CD8-positive, alpha-beta memory T cell (primary cell): ENCODE results near the gene IL10. TPM values are rescaled to one million over a fixed set of nuclear protein-coding genes. Genes with fewer than 3 reads are reported as not detected.

Experiments used
- CTCF ChIA-PET: fragments of 350-600 bp; sonication (Branson Sonifier 250); formaldehyde crosslinking; loops from one replicate; lab custom pipeline; 2021; ENCODE audit warnings: antibody characterized with exemption; lab: Charles Lee
- POLR2A ChIA-PET: fragments of 350-600 bp; sonication (Branson Sonifier 250); formaldehyde crosslinking; loops from one replicate; lab custom pipeline; 2021; ENCODE audit warnings: antibody characterized with exemption; lab: Charles Lee
- DNase-seq, 5 donors: peaks; one replicate each; pipeline versions ENCODE4 v3.0.0 to v3.0.0-alpha.2; 2020 to 2022; ENCODE audit warnings: mixed read lengths in 1 of 5
- H3K27ac ChIP-seq: one replicate; pipeline ENCODE4 v1.7.0; 2013; ENCODE audit warnings: low read depth, mild to moderate bottlenecking, low read length, moderate library complexity
- H3K27me3 ChIP-seq: 2 replicates; pipeline ENCODE4 v1.7.0; 2013; ENCODE audit warnings: low read length, mild to moderate bottlenecking; ENCODE audit not compliant: insufficient read depth, poor library complexity, severe bottlenecking
- H3K36me3 ChIP-seq: 2 replicates; pipeline ENCODE4 v1.7.0; 2013; ENCODE audit warnings: mild to moderate bottlenecking, low read length, moderate library complexity; ENCODE audit not compliant: insufficient read depth
- H3K4me1 ChIP-seq: 2 replicates; pipeline ENCODE4 v1.7.0; 2013; ENCODE audit warnings: mild to moderate bottlenecking, low read length, moderate library complexity; ENCODE audit not compliant: insufficient read depth
- H3K4me3 ChIP-seq: 2 replicates; pipeline ENCODE4 v1.7.0; 2013; ENCODE audit warnings: mild to moderate bottlenecking, low read length
- H3K9me3 ChIP-seq: 2 replicates; pipeline ENCODE4 v1.7.0; 2013; ENCODE audit warnings: mild to moderate bottlenecking, low read length
- H3K27ac Mint-ChIP-seq, 8 donors: one replicate each; pipeline ENCODE4 v1.8.0; 2020 to 2021; ENCODE audit warnings: mixed read lengths in 8 of 8, mild to moderate bottlenecking in 6 of 8, inconsistent platforms in 3 of 8, moderate library complexity in 3 of 8
- H3K27me3 Mint-ChIP-seq, 2 donors: one replicate each; pipeline ENCODE4 v1.8.0; 2020 to 2021; ENCODE audit warnings: mixed read lengths in 2 of 2, mild to moderate bottlenecking in 1 of 2, moderate library complexity in 1 of 2
- H3K36me3 Mint-ChIP-seq, 3 donors: one replicate each; pipeline ENCODE4 v1.8.0; 2020 to 2021; ENCODE audit warnings: mixed read lengths in 3 of 3, inconsistent platforms in 1 of 3, mild to moderate bottlenecking in 1 of 3
- H3K4me1 Mint-ChIP-seq, 3 donors: one replicate each; pipeline ENCODE4 v1.8.0; 2020 to 2021; ENCODE audit warnings: mixed read lengths in 3 of 3, inconsistent platforms in 1 of 3, mild to moderate bottlenecking in 1 of 3
- H3K4me3 Mint-ChIP-seq, 7 donors: one replicate each; pipeline ENCODE4 v1.8.0; 2020 to 2021; ENCODE audit warnings: mixed read lengths in 7 of 7, mild to moderate bottlenecking in 6 of 7, moderate library complexity in 4 of 7, inconsistent platforms in 2 of 7
- H3K9me3 Mint-ChIP-seq, 5 donors: one replicate each; pipeline ENCODE4 v1.8.0; 2020 to 2022; ENCODE audit warnings: mixed read lengths in 5 of 5, mild to moderate bottlenecking in 3 of 5, moderate library complexity in 2 of 5, inconsistent platforms in 1 of 5
- polyA plus RNA-seq: library from polyadenylated mRNA; unstranded; fragments of 300-500 nt; fragmentation: Illumina TruSeq; gene quantifications from one replicate; pipeline ENCODE4 v1.2.3, GENCODE V29; 2021
- total RNA-seq, 2 experiments: library from RNA; stranded (reverse); gene quantifications; one replicate each; pipeline ENCODE4 v1.2.3, GENCODE V29; 2021

The IL10 gene
- total and polyA plus RNA-seq, 3 experiments from 2014 or later: 0.33 to 7.6 (median 7.6) TPM

- H3K4me1 Mint-ChIP-seq: peaks cover 75 to 84% (median 84%) of the 10 kb centered on the region in 3 donors
- H3K4me3 Mint-ChIP-seq: peak overlapping the region in 1 of 7 donors; percentile 20
- POLR2A ChIA-PET: no interaction called here
- H3K27ac Mint-ChIP-seq: peak overlapping the region in 2 of 8 donors; percentile 79 to 91
- DNase-seq: no peak
- peaks cover 0 to 9% (median 0%) of the 10 kb centered on the region in 3 donors for H3K36me3 Mint-ChIP-seq
- Histone ChIP-seq H3K4me1 (peaks cover 34% of the 10 kb centered on the region), H3K36me3 (no peaks in the 10 kb centered on the region), H3K27me3 (no peaks in the 10 kb centered on the region), H3K27ac (no peak overlapping the region), H3K4me3 (no peak overlapping the region), H3K9me3 (no peaks in the 10 kb centered on the region)
- H3K9me3 Mint-ChIP-seq: no peaks in the 10 kb centered on the region
- CTCF ChIA-PET: interaction anchor here (1.6 to 5.6 kb wide), 2 partner anchors 11 to 189 kb away, joined by 7 to 33 read pairs; no protein-coding TSS in a partner anchor
- H3K27me3 Mint-ChIP-seq: peaks cover 0 to 3% of the 10 kb centered on the region in 2 donors
Observed at GRCh38 chr1:206723462-206723804, 48.9 kb downstream of the IL10 start.

DNA sequence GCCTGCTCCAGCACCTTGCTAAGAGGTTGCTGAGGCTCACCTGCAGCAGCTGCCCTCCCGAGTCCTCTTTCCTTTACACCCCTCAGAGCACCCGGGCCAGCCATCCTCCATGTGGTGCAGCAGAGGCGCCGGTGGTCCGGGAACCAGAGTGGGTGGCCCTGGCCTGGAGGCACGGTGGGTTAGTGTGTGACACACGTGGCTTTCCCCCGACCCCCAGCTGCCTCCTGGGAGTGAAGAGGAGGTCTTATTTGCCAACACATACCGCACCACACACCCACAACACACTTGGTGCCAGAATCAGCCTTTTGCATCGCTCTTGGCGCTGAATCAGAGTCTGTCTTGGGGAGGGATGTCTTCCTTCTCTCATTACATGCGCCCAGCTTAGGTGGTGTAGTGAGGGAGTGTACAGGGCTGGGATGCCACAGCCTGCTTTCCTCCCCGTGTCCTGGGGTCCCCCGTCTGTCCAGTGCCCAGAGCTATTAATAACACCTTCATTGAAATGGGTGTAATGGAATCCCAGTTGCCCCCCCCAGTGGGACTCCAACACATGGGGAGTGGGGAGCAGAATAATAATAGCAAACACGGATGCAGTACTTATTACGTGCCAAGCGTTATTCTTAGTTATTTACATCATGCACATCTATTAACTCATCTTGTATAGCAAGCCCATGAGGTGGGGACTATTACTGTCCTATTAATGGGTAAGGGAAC, 49.4 kb downstream of the IL10 start:
- DNase-seq: no peak
- Histone ChIP-seq H3K36me3 (no peaks in the 10 kb centered on the region), H3K27ac (no peak overlapping the region), H3K9me3 (no peaks in the 10 kb centered on the region), H3K4me1 (peaks cover 37% of the 10 kb centered on the region), H3K27me3 (no peaks in the 10 kb centered on the region), H3K4me3 (no peak overlapping the region)
- POLR2A ChIA-PET: interaction anchor here (0.5 kb wide), 1 partner anchor 82 kb away, joined by 8 read pairs; no protein-coding TSS in a partner anchor
- H3K4me3 Mint-ChIP-seq: peak overlapping the region in 3 of 7 donors; percentile 20 to 69 (median 28)
- peaks cover 74 to 83% (median 82%) of the 10 kb centered on the region in 3 donors for H3K4me1 Mint-ChIP-seq
- CTCF ChIA-PET: interaction anchor here (0.9 to 5.6 kb wide), 6 partner anchors 12 to 190 kb away, joined by 3 to 33 read pairs (median 4); partner anchors contain the start of gene DYRK3
- H3K36me3 Mint-ChIP-seq: peaks cover 0 to 6% (median 0%) of the 10 kb centered on the region in 3 donors
- peak overlapping the region in 7 of 8 donors; percentile 19 to 79 (median 52) for H3K27ac Mint-ChIP-seq
- peaks cover 0 to 3% of the 10 kb centered on the region in 2 donors for H3K27me3 Mint-ChIP-seq
- H3K9me3 Mint-ChIP-seq: no peaks in the 10 kb centered on the region

GRCh38 chr1:206721454-206721853, 50.8 kb downstream of the IL10 start:
- peaks cover 78 to 89% (median 89%) of the 10 kb centered on the region in 3 donors for H3K4me1 Mint-ChIP-seq
- POLR2A ChIA-PET: no interaction called here

GRCh38 chr1:206719169-206719839, 53.0 kb downstream of the IL10 start:
- Mint-ChIP-seq H3K27me3 (peaks cover 0 to 6% of the 10 kb centered on the region in 2 donors), H3K27ac (peak overlapping the region; percentile 52 to 100 (median 84)), H3K4me3 (peak overlapping the region in 3 of 7 donors; percentile 22 to 51 (median 30)), H3K36me3 (peaks cover 0 to 6% (median 0%) of the 10 kb centered on the region in 3 donors), H3K9me3 (no peaks in the 10 kb centered on the region), H3K4me1 (peaks cover 80 to 89% (median 89%) of the 10 kb centered on the region in 3 donors)
- H3K27me3 ChIP-seq: no peaks in the 10 kb centered on the region
- peaks cover 55% of the 10 kb centered on the region for H3K4me1 ChIP-seq
- H3K4me3 ChIP-seq: no peak overlapping the region
- H3K36me3 ChIP-seq: no peaks in the 10 kb centered on the region
- no peak overlapping the region for H3K27ac ChIP-seq
- no peaks in the 10 kb centered on the region for H3K9me3 ChIP-seq
- DNase-seq: no peak
- POLR2A ChIA-PET: no interaction called here
- CTCF ChIA-PET: interaction anchor here (1.5 to 2.6 kb wide), 3 partner anchors 10 to 193 kb away, joined by 4 to 16 read pairs (median 6); no protein-coding TSS in a partner anchor

More at GRCh38 chr1:206721454-206721853, 50.8 kb downstream of the IL10 start:
- Histone ChIP-seq H3K27me3 (no peaks in the 10 kb centered on the region), H3K36me3 (no peaks in the 10 kb centered on the region), H3K9me3 (no peaks in the 10 kb centered on the region), H3K4me3 (no peak overlapping the region), H3K27ac (no peak overlapping the region), H3K4me1 (peaks cover 49% of the 10 kb centered on the region)
- Mint-ChIP-seq H3K27ac (peak overlapping the region in 5 of 8 donors; percentile 29 to 100 (median 83)), H3K4me3 (peak overlapping the region in 1 of 7 donors; percentile 20), H3K9me3 (no peaks in the 10 kb centered on the region), H3K36me3 (peaks cover 0 to 6% (median 0%) of the 10 kb centered on the region in 3 donors), H3K27me3 (peaks cover 0 to 3% of the 10 kb centered on the region in 2 donors)
- DNase-seq: no peak
- CTCF ChIA-PET: interaction anchor here (0.6 to 2.6 kb wide), 4 partner anchors 10 to 16 kb away, joined by 3 to 16 read pairs (median 4); no protein-coding TSS in a partner anchor

- Histone ChIP-seq H3K27ac (no peak overlapping the region), H3K4me1 (peaks cover 71% of the 10 kb centered on the region), H3K36me3 (no peaks in the 10 kb centered on the region), H3K9me3 (no peaks in the 10 kb centered on the region), H3K4me3 (no peak overlapping the region), H3K27me3 (no peaks in the 10 kb centered on the region)
- Mint-ChIP-seq H3K4me3 (peak overlapping the region; percentile 57 to 85 (median 78)), H3K9me3 (no peaks in the 10 kb centered on the region), H3K4me1 (peaks cover 82 to 92% (median 90%) of the 10 kb centered on the region in 3 donors), H3K36me3 (no peaks in the 10 kb centered on the region), H3K27me3 (peaks cover 0 to 3% of the 10 kb centered on the region in 2 donors), H3K27ac (peak overlapping the region; percentile 79 to 100 (median 94))
- no peak for DNase-seq
- POLR2A ChIA-PET: interaction anchor here (0.7 kb wide), 1 partner anchor 23 kb away, joined by 7 read pairs; no protein-coding TSS in a partner anchor
- CTCF ChIA-PET: interaction anchor here (1.4 kb wide), 1 partner anchor 192 kb away, joined by 3 read pairs; no protein-coding TSS in a partner anchor
Observed at GRCh38 chr1:206717674-206717989, 54.7 kb downstream of the IL10 start.

Other genes with a start within 250 kb of the IL10 start
- 10 to 100 TPM; 82.7 to 88.7 TPM for gene EIF2D, start 160.0 kb downstream of the IL10 start, total RNA-seq
- gene EIF2D, start 160.0 kb downstream of the IL10 start, polyA plus RNA-seq: 35.3 TPM
- 10 to 100 TPM; 11.0 to 11.7 TPM for gene DYRK3, start 137.0 kb downstream of the IL10 start, total RNA-seq
- not detected for gene DYRK3, start 137.0 kb downstream of the IL10 start, polyA plus RNA-seq
- gene MAPKAPK2, start 87.6 kb downstream of the IL10 start, total RNA-seq: 10 to 100 TPM; 78.4 to 79.1 TPM
- 5.0 TPM for gene MAPKAPK2, start 87.6 kb downstream of the IL10 start, polyA plus RNA-seq
- gene IL19, start 1.7 kb downstream of the IL10 start, total RNA-seq: not detected
- gene IL19, start 1.7 kb downstream of the IL10 start, polyA plus RNA-seq: not detected
- not detected for gene IL20, start 93.1 kb upstream of the IL10 start, total RNA-seq
- not detected for gene IL20, start 93.1 kb upstream of the IL10 start, polyA plus RNA-seq
- gene IL24, start 124.9 kb upstream of the IL10 start, total RNA-seq: 1 to 10 TPM; 2.0 to 2.9 TPM
- gene IL24, start 124.9 kb upstream of the IL10 start, polyA plus RNA-seq: 22.5 TPM
- gene FCMR, start 149.4 kb upstream of the IL10 start, total RNA-seq: 10 to 100 TPM; 75.1 to 75.6 TPM
- 574 TPM for gene FCMR, start 149.4 kb upstream of the IL10 start, polyA plus RNA-seq
- under 1 TPM; 0.04 to 0.33 TPM for gene PIGR, start 174.0 kb upstream of the IL10 start, total RNA-seq
- gene PIGR, start 174.0 kb upstream of the IL10 start, polyA plus RNA-seq: not detected
- not detected for gene FCAMR, start 198.0 kb upstream of the IL10 start, total RNA-seq
- gene FCAMR, start 198.0 kb upstream of the IL10 start, polyA plus RNA-seq: not detected